ENCODE measurements around the gene ABAT.
"Not testable (repeated sequence)": the region's sequence is repeated elsewhere in the genome, so short reads cannot be mapped to it uniquely, and the experiment has no call there.

The ABAT gene

DNA sequence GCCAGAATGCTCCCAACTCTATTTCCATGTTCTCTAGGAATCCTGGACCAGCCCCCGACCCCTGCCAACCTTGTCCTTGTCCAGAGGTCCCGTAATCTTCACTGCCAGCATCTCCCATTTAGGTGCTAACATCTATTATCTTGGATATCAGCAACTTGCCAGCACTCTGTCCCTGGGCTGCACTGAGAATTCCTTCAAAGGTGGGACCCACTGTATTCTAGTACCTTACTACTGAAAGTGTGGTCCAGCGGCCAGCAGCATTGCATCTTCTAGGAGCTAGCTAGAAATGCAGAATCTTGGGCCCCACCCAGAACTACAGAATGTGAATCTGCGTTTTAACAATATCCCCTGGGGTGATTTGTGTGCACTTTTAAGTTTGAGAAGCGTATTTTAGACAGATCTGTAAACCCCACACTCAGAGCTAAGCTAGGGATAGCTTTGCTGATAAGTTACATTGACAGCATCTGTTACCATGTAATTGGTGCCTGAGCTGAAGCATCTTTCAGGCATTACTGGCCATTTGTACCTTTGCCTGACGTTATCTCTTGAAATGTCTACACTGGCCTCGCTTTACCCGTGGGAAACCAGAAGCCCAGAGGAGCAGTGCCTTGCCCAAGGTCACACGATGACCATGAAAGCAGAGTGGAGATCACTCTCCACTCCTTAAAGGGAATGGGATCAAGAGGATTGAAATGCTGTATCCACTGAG is 8.3 kb downstream of the ABAT start:
- no peak for DNase-seq

DNA sequence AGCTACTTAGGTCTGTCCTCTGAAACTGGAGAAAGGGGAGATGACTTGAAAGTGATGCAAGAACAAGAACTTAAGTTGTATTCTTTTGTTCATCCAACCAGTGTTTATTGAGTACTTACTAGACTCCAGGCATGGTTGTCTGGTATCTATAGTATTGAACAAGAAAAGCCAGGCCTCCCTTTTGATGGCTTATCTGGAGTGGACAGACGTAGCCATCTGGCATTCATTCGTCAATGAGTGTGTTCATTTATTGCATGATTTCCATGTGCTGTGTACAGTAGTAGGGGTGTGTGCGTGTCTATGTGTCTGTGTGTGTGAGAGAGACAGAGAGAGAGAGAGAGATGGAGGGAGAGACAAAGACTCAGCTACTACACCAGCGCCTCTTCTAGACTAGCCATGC is 9.2 kb downstream of the ABAT start:
- no peak for DNase-seq

DNA sequence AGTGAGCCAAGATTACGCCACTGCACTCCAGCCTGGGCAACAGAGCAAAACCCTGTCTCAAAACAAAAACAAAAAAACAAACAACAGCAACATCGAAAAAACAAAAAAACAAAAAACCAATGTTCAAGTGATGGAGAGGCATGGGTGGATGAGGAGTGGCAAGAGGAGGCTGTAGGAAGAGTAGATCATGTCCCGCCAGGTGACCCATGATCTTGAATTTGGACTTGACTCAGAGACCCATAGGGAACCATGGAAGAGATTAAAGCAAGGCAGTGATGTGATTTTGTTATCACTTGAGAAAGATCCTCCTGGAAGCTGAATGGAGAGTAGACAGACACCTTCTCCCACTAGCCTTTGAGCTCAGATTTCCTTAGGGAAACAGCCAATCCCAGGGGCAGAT is 11.2 kb downstream of the ABAT start:
- no peak for DNase-seq

DNA sequence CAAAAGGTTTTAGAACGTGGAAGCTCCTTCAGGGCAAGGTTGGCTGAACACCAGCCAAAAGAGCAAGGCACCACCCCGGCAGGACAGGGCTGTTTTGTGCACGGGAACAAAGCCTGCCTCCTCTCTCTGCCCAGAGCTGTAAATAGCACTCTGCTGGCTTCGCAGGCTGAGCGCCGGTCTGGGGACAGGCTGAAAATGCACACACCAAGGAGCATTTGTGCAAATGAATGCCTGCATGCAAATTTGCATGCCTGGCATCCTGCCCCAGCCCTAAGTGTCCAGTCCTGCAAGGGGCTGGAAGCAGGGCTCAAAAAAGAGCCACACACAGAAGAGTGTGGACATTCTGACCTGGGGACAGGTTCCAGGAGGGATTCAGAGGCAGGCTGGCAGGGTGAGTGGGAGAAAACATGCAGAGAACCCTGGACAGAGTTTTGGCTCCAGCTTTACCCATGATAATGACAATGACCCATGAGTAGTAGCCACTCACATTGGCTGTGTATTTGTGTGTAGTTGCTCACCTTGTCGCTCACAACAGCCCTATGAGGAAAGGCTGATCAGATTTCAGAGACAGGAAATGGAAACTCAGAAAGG is 11.7 kb downstream of the ABAT start:
- no peak for DNase-seq

DNA sequence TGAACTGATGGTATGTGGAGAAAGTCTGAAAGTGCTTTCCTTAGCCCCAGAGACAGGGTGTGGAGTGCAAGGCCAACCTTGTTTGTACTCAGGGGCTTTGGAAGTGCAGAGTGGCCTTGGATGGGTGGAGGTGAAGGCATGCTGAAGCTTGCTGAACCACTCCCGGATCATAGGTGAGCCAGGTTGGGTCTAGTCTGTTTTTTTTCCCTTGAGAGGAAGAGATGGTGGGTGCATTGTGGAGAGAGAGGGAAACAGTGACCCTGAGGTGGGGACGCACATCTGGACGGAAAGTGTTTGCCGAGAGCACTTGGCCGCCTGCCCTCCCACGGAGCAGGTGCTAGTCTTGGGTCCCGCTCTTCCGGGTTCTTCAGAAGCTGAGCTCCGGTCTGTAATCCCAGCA is 12.5 kb downstream of the ABAT start:
- DNase-seq: no peak

DNA sequence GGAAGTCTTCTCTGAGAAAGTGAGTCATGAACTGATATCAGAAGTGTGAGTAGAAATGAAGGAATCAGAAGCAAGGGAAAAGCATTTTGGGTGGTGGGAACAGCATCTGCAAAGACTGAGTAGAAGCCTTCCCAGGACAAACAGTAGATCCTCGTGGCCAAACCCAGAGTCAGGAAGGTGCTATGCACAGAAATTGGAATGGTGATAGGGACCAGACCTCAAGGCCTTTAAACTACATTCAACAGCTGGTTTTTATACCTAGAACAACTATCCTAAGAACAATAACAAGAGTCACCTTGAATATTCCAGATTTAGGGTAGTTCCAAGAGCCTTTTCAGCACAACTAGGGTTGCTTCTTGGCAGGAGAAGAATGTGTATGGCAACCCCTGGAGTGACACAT is 15.3 kb downstream of the ABAT start:
- no peak for DNase-seq

DNA sequence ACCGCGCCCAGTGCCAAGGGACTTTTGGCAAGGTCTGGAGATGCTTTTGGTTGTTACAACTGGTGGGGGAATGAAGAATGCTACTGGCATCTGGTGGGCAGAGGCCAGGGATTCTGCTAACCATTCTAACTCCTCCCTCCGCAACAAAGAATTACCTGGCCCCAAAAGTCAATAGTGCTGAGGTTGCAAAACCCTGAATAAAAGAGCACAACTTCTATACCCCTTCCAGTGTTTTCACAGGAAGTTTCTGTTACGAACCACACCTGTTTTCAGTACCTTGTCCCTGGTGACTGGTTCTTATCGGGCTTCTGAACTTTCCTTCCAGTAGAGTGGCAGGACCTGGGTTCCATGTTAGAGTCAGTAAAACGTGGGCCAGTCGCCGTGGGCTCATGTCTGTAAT is 17.3 kb downstream of the ABAT start:
- no peak for DNase-seq

DNA sequence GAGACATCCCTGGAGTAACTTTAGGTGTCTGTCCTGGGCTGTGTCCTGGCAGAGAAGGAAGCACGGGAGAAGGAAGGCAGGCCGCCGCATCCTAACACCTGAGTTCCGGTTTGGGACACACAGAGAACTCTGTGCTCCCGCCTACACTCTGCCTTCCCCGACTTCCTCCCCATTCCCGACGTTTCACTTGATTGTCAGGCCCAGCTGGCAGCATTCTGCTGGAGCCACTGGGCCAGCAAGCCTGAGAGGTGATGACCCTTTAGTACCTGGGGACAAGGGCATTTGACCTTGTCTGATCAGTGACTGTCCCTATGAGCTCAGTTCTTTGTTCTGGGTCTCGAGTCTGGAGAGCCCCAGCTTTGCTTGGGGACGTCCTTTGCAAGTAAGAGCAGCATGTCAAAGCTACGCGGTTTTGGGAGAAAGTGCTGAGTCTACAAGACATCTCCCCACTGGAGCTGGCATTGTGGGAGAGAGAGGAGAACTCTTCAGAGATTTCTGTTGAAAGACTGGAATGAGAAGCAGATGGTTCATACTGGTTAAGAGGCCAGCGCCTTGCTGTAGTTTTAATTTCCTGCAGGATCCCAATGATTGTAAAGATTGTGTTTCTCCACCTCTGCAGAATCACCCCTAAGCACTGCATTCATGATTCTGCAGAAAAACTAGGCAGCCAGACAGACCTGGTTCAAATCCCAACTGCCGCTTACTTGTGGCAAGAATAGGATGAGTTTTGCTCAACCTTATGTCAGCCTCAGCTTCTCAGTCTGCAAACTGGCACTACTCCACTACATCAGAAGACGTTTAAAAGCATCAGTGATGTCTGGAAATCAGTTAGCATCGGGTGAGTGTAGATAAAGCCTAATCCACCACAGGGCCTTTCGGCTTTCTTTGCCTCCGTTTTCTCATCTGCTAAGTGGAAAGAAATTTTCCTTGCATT is 20.6 kb downstream of the ABAT start:
- DNase-seq: no peak

DNA sequence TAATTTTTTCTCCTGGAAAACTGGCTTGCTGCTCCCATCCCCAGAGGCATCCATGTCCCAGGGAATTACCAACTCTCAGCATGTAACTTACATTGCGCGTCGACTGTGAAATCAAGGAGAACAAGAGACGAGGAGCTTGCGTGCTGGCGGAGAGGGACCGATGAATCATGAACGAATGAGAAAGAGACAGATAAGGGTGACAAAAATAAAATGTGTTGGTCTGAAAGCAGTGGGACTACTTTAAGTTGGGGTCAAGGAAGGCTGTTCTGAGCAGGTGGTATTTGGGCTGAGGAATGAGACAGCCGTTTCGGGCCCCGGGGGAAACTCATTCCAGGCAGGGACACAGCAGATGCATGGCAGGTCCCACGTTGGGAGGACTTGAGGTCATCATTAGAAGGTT is 22.5 kb downstream of the ABAT start:
- no peak for DNase-seq

DNA sequence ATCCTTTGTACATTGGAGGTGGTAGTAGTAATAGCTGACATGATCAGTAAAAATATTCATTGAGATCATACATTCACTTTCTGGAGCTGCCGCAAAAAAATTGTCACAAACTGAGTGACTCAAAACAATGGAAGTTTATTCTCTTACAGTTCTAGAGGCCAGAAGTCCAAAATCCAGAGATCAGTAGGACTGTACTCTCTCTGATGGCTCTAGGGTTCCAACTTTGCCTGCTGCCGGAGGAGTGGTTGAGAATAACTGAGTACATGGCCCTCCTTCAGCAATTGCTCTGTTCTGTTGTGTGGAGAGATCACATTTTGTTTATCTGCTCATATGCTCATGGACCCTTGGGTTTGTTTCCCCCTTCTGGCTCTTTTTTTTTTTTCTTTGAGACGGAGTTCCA is 23.5 kb downstream of the ABAT start:
- DNase-seq: no peak

DNA sequence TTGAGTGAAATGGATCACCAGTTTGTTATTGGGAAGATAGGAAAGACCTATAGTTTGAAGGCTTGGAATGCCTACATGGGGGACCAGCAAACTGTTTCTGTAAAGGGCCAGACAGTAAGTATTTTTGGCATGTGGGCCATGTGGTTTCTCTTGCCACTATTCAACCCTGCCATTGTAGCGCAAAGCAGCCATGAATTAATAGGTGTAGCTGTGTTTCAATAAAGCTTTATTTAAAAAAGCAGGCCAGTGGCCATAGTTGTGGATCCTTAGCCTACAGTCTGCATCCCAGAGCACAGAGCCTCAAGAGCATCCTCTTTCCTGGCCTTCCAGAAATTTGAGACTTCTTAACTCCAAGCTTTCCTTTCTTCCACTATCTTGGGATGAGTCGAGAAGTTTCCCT is 29.3 kb downstream of the ABAT start:
- DNase-seq: no peak

DNA sequence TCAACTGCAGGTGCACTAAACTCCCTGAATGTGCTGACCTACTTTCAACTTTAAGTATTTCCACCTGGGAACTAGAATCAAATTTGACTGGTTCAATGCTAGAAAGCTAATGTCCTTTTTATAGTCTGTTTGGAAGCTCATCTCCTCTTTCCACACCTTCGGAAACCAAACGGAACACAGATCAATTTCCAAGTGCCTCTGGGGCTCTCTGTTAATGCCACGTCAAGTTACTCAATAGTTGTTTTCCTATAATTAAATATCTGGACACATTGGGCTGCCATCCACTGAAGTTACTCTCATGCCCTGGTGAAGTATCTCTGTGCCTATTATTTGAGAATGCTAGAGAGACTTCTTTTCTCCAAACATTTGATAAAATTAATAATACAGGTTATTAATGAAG is 29.7 kb downstream of the ABAT start:
- DNase-seq: no peak

DNA sequence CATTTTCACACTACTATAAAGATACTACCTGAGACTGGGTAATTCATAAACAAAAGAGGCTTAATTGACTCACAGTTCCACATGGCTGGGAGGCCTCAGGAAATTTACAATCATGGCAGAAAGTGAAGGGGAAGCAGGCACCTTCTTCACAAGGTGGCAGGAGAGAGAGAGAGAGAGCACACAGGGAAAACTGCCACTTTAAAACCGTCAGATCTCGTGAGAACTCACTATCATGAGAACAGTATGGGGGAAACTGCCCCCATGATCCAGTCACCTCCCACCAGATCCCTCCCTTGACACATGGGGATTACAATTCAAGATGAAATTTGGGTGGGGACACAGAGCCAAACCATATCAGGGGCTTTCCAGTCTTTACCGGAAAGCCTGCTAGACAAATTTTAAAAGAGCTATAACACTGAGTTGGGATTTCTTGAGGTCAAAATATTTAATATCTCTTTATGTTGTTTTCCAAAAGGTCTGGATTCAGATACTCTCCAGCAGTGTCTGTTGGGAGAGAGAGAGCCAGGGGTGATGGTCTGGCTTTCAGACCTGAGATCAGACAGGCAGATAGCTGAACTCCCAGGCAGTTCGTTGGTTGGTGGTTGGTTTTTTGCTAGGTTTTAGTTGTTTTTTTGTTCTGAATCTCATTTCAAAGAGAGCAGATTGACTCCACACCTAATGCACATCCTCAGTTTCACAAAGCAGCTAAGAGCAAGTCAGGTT is 30.8 kb downstream of the ABAT start:
- not testable (repeated sequence) for DNase-seq

DNA sequence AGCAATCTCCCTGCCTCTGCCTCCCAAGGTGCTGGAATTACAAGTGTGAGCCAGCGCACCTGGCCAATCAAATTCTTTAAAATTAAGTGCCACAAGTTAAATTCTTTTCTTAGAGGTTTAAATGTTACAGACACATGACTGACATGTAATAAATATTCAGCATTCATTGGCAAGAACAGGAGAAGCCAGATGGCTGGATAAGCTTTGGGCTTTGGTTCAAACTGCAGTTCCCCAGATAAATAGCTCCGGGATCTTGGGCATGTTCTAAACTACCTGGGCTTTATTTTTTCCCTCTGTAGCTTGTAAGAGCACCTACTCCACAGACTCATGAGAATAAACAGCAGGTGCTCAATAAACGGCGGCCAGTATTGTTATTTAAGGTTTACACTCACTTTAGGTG is 34.1 kb downstream of the ABAT start:
- DNase-seq: no peak

DNA sequence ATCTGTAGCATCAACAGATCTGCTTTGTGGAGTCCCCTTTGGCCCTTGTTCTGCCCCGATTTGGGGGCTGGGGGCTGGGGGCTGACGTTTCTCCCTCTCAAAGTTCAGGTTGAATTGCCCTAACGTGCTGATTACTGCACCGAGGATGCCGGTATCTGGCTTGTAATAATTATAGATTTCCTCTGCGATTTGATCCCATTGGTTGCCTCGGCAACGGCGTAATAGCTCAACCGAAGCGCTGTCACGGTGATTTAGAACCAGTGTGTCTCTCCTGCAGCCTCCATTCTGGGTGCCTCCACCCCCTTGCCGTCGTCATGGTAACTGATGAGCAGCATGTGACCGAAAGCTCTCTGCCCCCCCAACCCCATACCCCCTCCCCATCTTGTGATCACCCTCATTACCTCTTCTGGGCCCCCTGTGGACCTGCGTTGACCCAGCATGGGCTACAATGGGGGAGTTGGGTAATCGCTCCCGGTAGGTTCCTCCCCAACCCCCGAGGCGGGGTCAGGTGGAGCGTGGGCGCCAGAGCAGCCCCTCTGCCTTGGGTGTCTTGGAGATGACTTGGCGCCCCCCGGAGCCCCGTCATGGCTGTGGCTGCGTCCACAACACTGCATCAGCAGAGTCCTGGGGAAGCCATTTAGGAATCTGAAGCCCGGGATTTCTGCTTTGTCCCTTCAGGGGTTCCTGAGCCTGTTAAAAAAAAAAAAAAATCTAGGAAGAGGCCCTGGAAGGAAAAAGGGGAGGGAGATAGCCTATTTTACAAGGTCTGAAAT is 38.4 kb downstream of the ABAT start:
- DNase-seq: no peak

DNA sequence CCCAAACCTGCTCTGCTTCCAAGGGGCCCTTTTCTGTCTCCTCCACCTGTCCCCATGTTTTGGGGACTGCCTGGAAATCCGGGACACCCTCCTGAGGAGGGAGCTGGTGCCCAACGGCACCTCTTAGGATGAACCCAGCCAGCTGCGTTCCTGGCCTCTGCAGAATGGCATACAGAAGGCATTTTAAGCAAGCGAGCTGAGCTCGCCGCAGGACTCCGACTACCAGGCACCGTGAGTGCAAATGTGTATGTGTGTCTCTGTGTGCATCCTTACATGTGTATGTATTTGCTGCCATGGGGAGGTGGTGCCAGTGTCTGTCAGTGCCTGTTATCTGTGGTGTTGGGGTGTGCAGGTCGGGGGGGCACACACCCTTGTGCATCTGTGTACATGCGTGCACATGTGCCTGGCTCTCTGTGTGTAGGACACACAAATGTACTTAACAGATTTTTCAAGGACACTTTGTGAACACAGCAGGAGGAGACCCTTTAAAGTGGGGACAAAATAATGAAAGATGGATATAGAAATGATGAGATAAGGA is 39.3 kb downstream of the ABAT start:
- no peak for DNase-seq

DNA sequence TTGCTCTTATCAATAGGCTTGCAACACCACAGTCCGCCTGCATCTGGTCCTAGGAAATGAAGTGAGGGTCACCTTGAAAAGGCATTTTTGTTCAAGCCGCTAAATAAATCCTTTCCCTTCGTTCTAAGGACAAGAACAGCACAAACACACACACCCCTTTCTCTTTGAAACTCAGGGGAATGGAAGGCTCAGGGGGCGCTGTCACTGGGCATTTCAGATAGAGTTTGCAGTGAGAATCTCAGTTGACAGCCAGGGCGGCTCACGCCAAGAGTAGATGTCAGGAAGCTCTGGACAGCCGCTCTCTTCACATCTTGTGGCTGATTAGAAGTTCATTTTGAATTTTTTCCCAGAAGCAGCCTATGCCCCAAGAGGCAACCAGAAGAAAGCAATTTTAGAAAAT is 39.8 kb downstream of the ABAT start:
- no peak for DNase-seq

DNA sequence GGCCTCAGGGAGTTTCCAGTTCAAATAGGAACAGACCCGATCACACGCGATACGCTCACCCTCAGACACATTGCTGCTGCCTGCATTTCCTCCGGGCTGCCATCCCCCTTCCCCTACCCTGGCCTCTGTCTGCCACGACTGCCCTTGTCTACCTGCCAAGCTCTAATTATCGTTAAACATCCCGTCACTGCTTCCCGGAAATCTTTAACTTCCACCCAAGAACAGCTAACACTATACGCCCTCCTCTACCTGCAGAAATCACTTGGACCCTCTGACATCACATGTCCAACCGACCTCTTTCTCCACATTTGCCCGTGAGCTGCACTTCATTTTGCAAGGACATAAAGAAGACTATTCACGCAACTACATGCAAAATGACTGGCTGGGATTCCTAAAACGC is 40.4 kb downstream of the ABAT start:
- no peak for DNase-seq

DNA sequence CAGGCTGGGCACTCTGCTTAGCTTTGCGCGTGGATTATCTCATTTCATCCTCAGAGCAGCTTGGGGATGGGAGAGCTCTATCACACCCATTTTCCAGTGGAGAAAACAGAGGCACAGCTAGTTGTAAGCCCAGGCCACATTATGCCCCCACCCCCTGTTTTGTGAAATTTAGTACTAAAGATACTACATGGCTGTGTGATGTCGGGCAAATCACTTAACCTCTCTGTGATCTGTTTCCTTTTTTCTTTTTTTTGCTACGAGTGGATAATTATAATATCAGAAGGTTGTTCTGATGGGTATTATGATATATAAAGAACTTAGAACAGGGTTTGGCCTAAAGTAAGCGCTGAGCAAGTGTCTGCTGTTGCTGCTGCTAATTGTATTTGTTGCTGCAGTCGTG is 41.6 kb downstream of the ABAT start:
- DNase-seq: no peak

DNA sequence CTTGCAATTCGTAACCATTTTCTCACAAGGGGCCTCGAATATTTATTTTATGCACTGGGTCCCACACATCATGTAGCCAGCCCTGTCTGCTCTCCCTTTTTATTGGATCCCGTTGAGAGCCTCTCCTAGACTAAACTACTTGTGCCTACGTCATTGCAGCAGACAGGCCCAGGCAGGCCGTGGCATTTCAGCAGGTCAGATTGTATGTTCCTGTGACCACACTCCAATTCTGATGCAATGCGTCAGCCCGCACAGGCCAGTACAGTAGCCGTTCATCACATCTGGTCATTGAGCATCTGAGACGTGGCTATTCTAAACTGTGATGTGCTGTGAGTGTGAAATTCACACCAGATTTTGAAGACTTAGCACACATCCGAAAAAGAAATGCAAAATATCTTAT is 42.2 kb downstream of the ABAT start:
- DNase-seq: no peak

DNA sequence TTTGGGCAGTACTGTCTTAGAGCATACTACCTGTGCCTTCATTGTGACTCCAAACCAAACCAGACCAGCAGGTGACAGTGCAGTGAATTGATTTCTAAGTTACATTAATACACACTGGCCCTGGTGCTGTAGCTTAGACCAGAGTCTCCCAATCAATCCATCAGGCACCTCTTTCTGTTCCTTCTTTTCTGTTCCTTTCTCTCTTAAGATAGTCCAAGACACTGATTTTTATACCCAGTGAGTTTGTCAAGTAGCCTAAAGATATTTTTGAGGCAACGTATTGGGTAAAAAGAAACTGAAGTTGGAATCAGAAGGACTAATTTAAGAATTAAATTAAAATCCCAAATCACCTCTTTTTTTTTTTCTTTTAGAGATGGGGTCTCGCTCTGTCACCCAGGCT is 43.1 kb downstream of the ABAT start:
- no peak for DNase-seq

DNA sequence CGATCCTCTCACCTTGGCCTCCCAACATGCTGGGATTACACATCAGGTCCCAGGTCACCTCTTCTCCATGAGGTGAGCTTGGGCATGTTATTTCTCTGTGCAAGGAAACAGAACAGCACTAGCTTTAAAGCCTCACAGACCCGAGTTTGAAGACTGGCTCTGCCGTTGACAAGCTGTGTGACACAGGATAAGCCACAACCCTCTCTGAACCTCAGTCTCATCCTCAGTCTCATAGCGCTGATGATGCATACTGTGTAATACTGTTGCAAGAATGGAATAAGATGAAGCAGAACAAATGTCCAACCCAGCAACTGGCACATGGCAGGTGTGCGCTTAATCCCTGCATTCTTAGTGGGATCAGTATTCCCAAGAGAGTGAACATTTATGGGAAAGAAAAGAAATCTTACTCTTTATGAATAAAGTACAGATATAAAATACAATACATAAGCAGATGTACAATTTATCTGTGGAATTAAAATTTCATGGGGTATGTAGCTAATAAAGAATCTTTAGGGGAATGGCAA is 43.5 kb downstream of the ABAT start:
- no peak for DNase-seq
